ENCODE measurements around the gene CCSAP.
"Not testable (repeated sequence)": the region's sequence is repeated elsewhere in the genome, so short reads cannot be mapped to it uniquely, and the experiment has no call there.

CCSAP gene

GRCh38 chr1:229325401-229325800 lies 17.4 kb downstream of the CCSAP start:
- no peak for DNase-seq

GRCh38 chr1:229323885-229324553 lies 18.8 kb downstream of the CCSAP start:
- DNase-seq = no peak

- DNase-seq = no peak
Observed at GRCh38 chr1:229323201-229323600, 19.6 kb downstream of the CCSAP start.

GRCh38 chr1:229319487-229319886 lies 23.4 kb downstream of the CCSAP start:
- DNase-seq = no peak

- DNase-seq = no peak
Observed at GRCh38 chr1:229318056-229318455, 24.8 kb downstream of the CCSAP start.

GRCh38 chr1:229316166-229316565 lies 26.7 kb downstream of the CCSAP start:
- DNase-seq = no peak

- DNase-seq = no peak
Observed at GRCh38 chr1:229310833-229311232, 32.0 kb downstream of the CCSAP start.

GRCh38 chr1:229309684-229310083 lies 33.2 kb downstream of the CCSAP start:
- DNase-seq = no peak

GRCh38 chr1:229309074-229309473 lies 33.8 kb downstream of the CCSAP start:
- DNase-seq = no peak

- DNase-seq = no peak
Observed at GRCh38 chr1:229305392-229305791, 37.5 kb downstream of the CCSAP start.

- no peak for DNase-seq
Observed at GRCh38 chr1:229303855-229304254, 39.0 kb downstream of the CCSAP start.

- DNase-seq = no peak
Observed at GRCh38 chr1:229302740-229303139, 40.1 kb downstream of the CCSAP start.

GRCh38 chr1:229300099-229300757 lies 42.6 kb downstream of the CCSAP start:
- DNase-seq = no peak

GRCh38 chr1:229298887-229299503 lies 43.9 kb downstream of the CCSAP start:
- no peak for DNase-seq

GRCh38 chr1:229298420-229298819 lies 44.4 kb downstream of the CCSAP start:
- no peak for DNase-seq

GRCh38 chr1:229297746-229298145 lies 45.1 kb downstream of the CCSAP start:
- DNase-seq = no peak

- DNase-seq = no peak
Observed at GRCh38 chr1:229296541-229296941, 46.3 kb downstream of the CCSAP start.

- no peak for DNase-seq
Observed at GRCh38 chr1:229295745-229296144, 47.1 kb downstream of the CCSAP start.

GRCh38 chr1:229293528-229294204 lies 49.2 kb downstream of the CCSAP start:
- DNase-seq = no peak

GRCh38 chr1:229291686-229292085 lies 51.2 kb downstream of the CCSAP start:
- not testable (repeated sequence) for DNase-seq

GRCh38 chr1:229288516-229288915 lies 54.3 kb downstream of the CCSAP start:
- no peak for DNase-seq

GRCh38 chr1:229287267-229287666 lies 55.6 kb downstream of the CCSAP start:
- DNase-seq = no peak

GRCh38 chr1:229286099-229286766 lies 56.6 kb downstream of the CCSAP start:
- no peak for DNase-seq

All from activated gamma-delta T cell (primary cell).